ENCODE measurements around the gene MRPS26.
"Not testable (repeated sequence)": the region's sequence is repeated elsewhere in the genome, so short reads cannot be mapped to it uniquely, and the experiment has no call there.

The MRPS26 gene

DNA sequence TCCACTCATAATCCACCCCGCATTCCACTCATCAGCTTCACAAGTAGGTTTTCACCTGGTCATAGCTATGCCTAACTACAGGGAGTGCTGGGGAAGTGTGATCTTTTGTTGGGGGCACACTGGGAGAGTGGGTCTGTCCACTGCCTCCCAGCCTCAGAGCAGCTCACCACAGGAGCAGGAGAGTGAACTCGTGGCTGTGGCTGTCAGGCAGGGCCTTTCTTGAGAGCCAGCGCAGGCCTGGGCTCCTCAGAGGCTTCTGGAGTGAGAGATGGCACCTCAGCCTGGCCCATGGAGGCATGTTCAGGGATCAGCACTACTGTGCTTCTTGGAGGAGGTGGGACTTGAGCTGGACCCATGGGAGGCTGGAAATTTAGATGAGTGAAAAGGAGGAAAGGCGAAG lies 6.4 kb upstream of the MRPS26 start:
- DNase-seq, result no peak
- in situ Hi-C loops (cut with MboI; ENCODE audit: low pct_unique_long_range_greater_than_20kb, low sequenced_read_pairs), result no loop called here

DNA sequence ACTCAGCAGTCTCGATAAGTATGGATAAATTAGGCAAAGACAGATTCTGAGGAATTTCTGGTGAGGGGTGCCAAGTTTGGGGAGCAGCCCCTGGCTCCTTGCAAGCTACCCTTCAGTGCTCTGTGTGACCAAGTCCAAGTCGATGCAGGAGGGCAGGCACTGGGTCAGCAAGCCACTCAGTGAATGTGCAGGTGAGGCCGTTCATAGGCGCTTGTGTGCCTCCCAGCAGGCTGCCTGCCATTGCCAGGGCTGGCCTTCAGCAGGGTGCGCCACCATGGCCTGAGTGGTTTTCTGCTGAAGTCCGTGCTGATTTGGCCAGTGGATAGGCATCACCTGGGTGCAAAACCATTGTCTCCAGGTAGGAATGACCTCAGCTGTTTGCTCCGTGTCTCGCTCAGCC lies 5.8 kb upstream of the MRPS26 start:
- no peak for DNase-seq
- in situ Hi-C loops (cut with MboI; ENCODE audit: low pct_unique_long_range_greater_than_20kb, low sequenced_read_pairs), result no loop called here

DNA sequence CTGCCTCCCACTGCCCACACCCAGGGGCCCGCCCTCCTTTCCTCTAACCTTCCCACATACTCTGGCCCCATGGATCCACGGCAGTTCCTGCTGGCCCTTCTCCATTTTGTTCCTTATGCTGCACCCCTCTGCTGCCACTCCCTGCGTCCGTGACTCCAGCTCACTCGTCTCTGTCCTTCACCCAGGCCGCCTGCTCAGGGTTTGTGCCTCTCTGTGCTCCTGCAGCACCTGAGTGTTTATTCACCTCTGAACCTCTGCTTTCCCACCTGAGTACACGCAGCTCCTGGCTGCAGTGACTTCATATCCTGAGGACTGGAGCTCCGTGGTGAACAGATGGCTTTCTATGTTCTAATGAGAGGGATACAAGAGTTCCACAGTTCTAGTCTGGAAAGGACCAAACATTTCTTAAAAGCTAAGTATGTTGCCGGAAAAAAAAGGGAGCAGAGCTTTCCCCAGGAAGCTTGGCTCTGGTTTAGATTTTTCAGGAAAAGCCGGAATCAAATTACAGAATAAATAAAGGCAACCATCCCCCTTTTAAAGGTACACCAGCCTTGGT lies 3.9 kb upstream of the MRPS26 start:
- in situ Hi-C loops (cut with MboI; ENCODE audit: low pct_unique_long_range_greater_than_20kb, low sequenced_read_pairs), result no loop called here
- DNase-seq, result no peak

- in situ Hi-C loops (cut with MboI; ENCODE audit: low pct_unique_long_range_greater_than_20kb, low sequenced_read_pairs), result no loop called here
- no peak for DNase-seq
These were observed 3.2 kb upstream of the MRPS26 start for GRCh38 chr20:3042625-3043024.

GRCh38 chr20:3043322-3043721 lies 2.5 kb upstream of the MRPS26 start, which contains the start of gene GNRH2:
TSS of gene GNRH2 (plus strand) at chr20:3043622. CDS start at chr20:3044415, 793 bp downstream.
- in situ Hi-C loops (cut with MboI; ENCODE audit: low pct_unique_long_range_greater_than_20kb, low sequenced_read_pairs), result no loop called here

GRCh38 chr20:3044336-3044965 lies 1.4 kb upstream of the MRPS26 start:
- in situ Hi-C loops (cut with MboI; ENCODE audit: low pct_unique_long_range_greater_than_20kb, low sequenced_read_pairs), result no loop called here
- DNase-seq, result no peak

More at GRCh38 chr20:3043322-3043721, 2.5 kb upstream of the MRPS26 start, which contains the start of gene GNRH2:
- no peak for DNase-seq

- in situ Hi-C loops (cut with MboI; ENCODE audit: low pct_unique_long_range_greater_than_20kb, low sequenced_read_pairs), result no loop called here
These were observed 623 bp upstream of the MRPS26 start for GRCh38 chr20:3045042-3045815.

GRCh38 chr20:3046677-3047462 lies 1.0 kb downstream of the MRPS26 start:
- in situ Hi-C loops (cut with MboI; ENCODE audit: low pct_unique_long_range_greater_than_20kb, low sequenced_read_pairs), result no loop called here
- peak; percentile 54 for DNase-seq

More at GRCh38 chr20:3045042-3045815, 623 bp upstream of the MRPS26 start:
- peak; percentile 92 for DNase-seq

- DNase-seq, result peak; percentile 67
- in situ Hi-C loops (cut with MboI; ENCODE audit: low pct_unique_long_range_greater_than_20kb, low sequenced_read_pairs), result no loop called here
These were observed 1.9 kb downstream of the MRPS26 start for GRCh38 chr20:3047486-3048419.

GRCh38 chr20:3051385-3052019 lies 5.7 kb downstream of the MRPS26 start:
- in situ Hi-C loops (cut with MboI; ENCODE audit: low pct_unique_long_range_greater_than_20kb, low sequenced_read_pairs), result no loop called here
- no peak for DNase-seq

DNA sequence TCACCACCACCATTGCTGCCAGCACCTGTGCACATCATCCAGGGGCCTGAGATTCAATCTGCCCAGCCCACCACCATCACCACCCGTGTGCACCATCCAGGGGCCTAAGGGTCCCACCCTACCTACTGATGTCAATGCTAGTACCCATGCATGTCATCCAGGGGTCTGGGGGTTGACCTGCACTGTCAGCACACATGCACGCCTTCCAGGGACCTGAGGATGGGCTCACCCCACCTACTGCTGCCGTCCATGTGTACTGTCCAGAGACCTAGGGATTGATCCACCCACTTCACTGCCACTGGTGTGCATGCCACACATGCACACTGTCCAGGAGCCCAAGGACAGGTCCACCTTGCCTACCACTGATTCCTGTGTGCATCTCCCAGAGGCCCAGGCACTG lies 13.6 kb downstream of the MRPS26 start:
- DNase-seq, result no peak
- in situ Hi-C loops (cut with MboI; ENCODE audit: low pct_unique_long_range_greater_than_20kb, low sequenced_read_pairs), result no loop called here

DNA sequence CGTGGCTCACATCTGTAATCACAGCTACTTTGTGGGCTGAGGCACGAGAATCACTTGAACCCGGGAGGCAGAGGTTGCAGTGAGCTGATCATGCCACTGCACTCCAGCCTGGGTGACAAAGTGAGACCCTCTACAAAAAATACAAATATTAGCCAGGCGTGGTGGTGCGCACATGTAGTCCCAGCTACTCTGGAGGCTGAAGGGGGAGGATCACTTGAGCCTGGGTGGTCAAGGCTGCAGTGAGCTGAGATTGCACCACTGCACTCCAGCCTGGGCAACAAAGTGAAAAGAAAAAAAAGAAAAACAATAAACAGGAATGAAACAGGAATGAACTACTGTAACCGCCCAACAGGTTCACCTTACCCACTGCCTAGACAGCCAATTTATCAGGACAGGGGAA lies 18.3 kb downstream of the MRPS26 start:
- in situ Hi-C loops (cut with MboI; ENCODE audit: low pct_unique_long_range_greater_than_20kb, low sequenced_read_pairs); DNase-seq: not testable (repeated sequence)

DNA sequence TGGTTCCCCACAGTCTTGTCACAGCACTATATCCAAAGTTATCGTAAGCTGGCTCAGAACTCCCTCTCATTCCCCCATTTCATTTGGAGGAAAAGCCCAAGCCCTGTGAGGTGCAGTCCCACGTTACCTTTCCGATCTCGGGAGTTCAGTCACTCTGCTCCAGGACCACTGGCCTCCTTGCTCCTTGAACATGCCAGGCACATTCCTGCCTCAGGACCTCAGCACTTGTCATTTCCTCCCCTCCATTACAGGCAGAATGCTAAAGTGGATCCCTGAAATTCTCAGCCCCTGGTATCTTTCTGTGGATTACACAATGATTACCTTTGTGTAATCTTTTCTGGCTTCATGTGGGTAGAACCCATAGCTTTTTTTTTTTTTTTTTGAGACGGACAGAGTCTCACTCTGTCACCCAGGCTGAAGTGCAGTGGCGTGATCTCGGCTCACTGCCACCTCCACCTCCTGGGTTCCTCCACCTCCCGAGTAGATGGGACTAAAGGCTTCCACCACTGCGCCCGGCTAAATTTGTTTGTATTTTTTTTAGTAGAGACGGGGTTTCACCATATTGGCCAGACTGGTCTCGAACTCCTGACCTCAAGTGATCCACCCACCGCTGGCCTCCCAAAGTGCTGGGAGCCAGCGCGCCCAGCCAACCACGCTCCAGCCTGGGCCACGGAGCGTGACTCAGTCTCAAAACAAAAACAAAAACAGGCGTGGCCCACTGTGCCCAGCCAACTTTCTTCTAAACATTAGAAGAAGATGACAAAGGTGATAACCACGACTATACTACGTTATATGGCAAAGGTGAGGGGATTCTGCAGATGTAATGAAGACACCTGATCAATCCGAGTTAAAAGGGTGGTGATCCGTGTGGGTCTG lies 21.5 kb downstream of the MRPS26 start:
- DNase-seq, result no peak
- in situ Hi-C loops (cut with MboI; ENCODE audit: low pct_unique_long_range_greater_than_20kb, low sequenced_read_pairs), result no loop called here

DNA sequence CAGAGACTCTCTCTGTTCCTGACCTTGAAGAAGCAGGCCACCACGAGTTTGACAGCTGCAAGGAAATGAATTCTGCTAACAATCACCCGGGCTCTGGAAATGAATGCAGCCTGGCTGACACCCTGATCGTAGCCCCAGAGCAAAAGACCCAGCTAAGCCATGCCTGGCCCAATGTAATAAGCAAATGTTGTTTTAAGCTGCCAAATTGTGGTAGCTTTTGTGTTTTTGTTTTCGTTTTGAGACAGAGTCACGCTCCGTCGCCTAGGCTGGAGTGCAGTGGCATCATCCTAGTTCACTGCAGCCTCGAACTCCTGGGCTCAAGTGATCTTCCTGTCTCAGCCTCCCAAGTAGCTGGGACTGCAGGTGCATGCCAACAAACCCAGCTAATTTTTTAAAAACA lies 22.2 kb downstream of the MRPS26 start:
- no peak for DNase-seq
- in situ Hi-C loops (cut with MboI; ENCODE audit: low pct_unique_long_range_greater_than_20kb, low sequenced_read_pairs), result no loop called here

- in situ Hi-C loops (cut with MboI; ENCODE audit: low pct_unique_long_range_greater_than_20kb, low sequenced_read_pairs), result no loop called here
- no peak for DNase-seq
These were observed 23.4 kb downstream of the MRPS26 start for GRCh38 chr20:3068986-3069900.

GRCh38 chr20:3070725-3071124 lies 24.9 kb downstream of the MRPS26 start:
- DNase-seq, result no peak
- in situ Hi-C loops (cut with MboI; ENCODE audit: low pct_unique_long_range_greater_than_20kb, low sequenced_read_pairs), result no loop called here
